ENCODE results near the gene DCAF8L2. TPM values are rescaled to one million over a fixed set of nuclear protein-coding genes. Genes with fewer than 3 reads are reported as not detected.
A peak's percentile ranks its signal among the peaks of the same experiment; 100 is the strongest.

Gene DCAF8L2
- total RNA-seq, 1 experiment from 2014 or later, result not detected

- intact Hi-C loops (cut with micrococcal nuclease), result loop anchor here (10.0 kb wide), 2 partner anchors 306 to 976 kb away; partner anchors contain the start of gene IL1RAPL1
- DNase-seq, result no peak
- H3K9ac ChIP-seq (ENCODE audit: low read length), result no peak overlapping the region
- no peaks in the 10 kb centered on the region for H3K36me3 ChIP-seq (ENCODE audit: low read depth, low read length)
- H3K9me3 ChIP-seq (ENCODE audit: low read length), result no peaks in the 10 kb centered on the region
- H3K9me2 ChIP-seq (replicated peaks; ENCODE audit: low read length), result no peaks in the 10 kb centered on the region
- POLR2A ChIA-PET (ENCODE audit: unreplicated experiment), result no interaction called here
- H3K4me2 ChIP-seq (ENCODE audit: low read length), result no peak overlapping the region
- H4K20me1 ChIP-seq (ENCODE audit: low read length), result no peaks in the 10 kb centered on the region
- CTCF ChIA-PET, result no interaction called here
- H3K27ac ChIP-seq (ENCODE audit: low read length), result no peak overlapping the region
- H3F3A ChIP-seq (ENCODE audit: low read length, unreplicated experiment), result no peaks in the 10 kb centered on the region
- no peak for TF ChIP-seq CTCF (conservative IDR thresholded peaks at IDR 0.05; ENCODE audit: low read depth, low read length)
- H3K4me1 ChIP-seq (ENCODE audit: insufficient read depth, low read length), result no peaks in the 10 kb centered on the region
- H3K79me2 ChIP-seq (ENCODE audit: low read length), result no peaks in the 10 kb centered on the region
- no peak overlapping the region for H2AFZ ChIP-seq (ENCODE audit: low read length)
- no peak overlapping the region for H3K4me3 ChIP-seq (ENCODE audit: low read length)
- H3K27me3 ChIP-seq (ENCODE audit: low read length), result no peaks in the 10 kb centered on the region
- ATAC-seq, result no peak
- no TSS peak for BruUV-seq (replicated peaks)
Observed at GRCh38 chrX:27608671-27609070, 18.5 kb downstream of the DCAF8L2 start.

GRCh38 chrX:27619459-27619858, 29.3 kb downstream of the DCAF8L2 start:
- CTCF ChIA-PET, result interaction anchor here (0.6 kb wide), 1 partner anchor 19 kb away, joined by 4 read pairs; no protein-coding TSS in a partner anchor

GRCh38 chrX:27619975-27620374, 29.8 kb downstream of the DCAF8L2 start:
- POLR2A ChIA-PET (ENCODE audit: unreplicated experiment), result no interaction called here

More at GRCh38 chrX:27619459-27619858, 29.3 kb downstream of the DCAF8L2 start:
- Histone ChIP-seq H3K4me2 (ENCODE audit: low read length) (no peak overlapping the region), H4K20me1 (ENCODE audit: low read length) (no peaks in the 10 kb centered on the region), H3K9me2 (replicated peaks; ENCODE audit: low read length) (no peaks in the 10 kb centered on the region), H3K9me3 (ENCODE audit: low read length) (no peaks in the 10 kb centered on the region), H3K79me2 (ENCODE audit: low read length) (no peaks in the 10 kb centered on the region), H3K27ac (ENCODE audit: low read length) (no peak overlapping the region), H3K36me3 (ENCODE audit: low read depth, low read length) (no peaks in the 10 kb centered on the region), H3K27me3 (ENCODE audit: low read length) (no peaks in the 10 kb centered on the region), H3F3A (ENCODE audit: low read length, unreplicated experiment) (no peaks in the 10 kb centered on the region), H3K9ac (ENCODE audit: low read length) (no peak overlapping the region), H2AFZ (ENCODE audit: low read length) (no peak overlapping the region), H3K4me3 (ENCODE audit: low read length) (no peak overlapping the region), H3K4me1 (ENCODE audit: insufficient read depth, low read length) (no peaks in the 10 kb centered on the region)
- ATAC-seq (no peak), DNase-seq (no peak)
- TF ChIP-seq EZH2phosphoT487 (IDR thresholded peaks at IDR 0.05; ENCODE audit: borderline replicate concordance, low read length) (no peak), EZH2 (IDR thresholded peaks at IDR 0.05; ENCODE audit: low read length, unreplicated experiment) (no peak), CTCF (conservative IDR thresholded peaks at IDR 0.05; ENCODE audit: low read depth, low read length) (no peak)
- intact Hi-C loops (cut with micrococcal nuclease), result no loop called here
- BruUV-seq (replicated peaks), result no TSS peak
- POLR2A ChIA-PET (ENCODE audit: unreplicated experiment), result no interaction called here

More at GRCh38 chrX:27619975-27620374, 29.8 kb downstream of the DCAF8L2 start:
- CTCF ChIA-PET, result interaction anchor here (0.6 kb wide), 1 partner anchor 19 kb away, joined by 4 read pairs; no protein-coding TSS in a partner anchor
- DNase-seq, result peak; percentile 51
- Histone ChIP-seq H3K9ac (ENCODE audit: low read length) (no peak overlapping the region), H3F3A (ENCODE audit: low read length, unreplicated experiment) (no peaks in the 10 kb centered on the region), H3K27ac (ENCODE audit: low read length) (no peak overlapping the region), H3K4me2 (ENCODE audit: low read length) (no peak overlapping the region), H3K27me3 (ENCODE audit: low read length) (no peaks in the 10 kb centered on the region), H3K9me3 (ENCODE audit: low read length) (no peaks in the 10 kb centered on the region), H3K36me3 (ENCODE audit: low read depth, low read length) (no peaks in the 10 kb centered on the region), H3K4me1 (ENCODE audit: insufficient read depth, low read length) (no peaks in the 10 kb centered on the region), H3K9me2 (replicated peaks; ENCODE audit: low read length) (no peaks in the 10 kb centered on the region), H3K4me3 (ENCODE audit: low read length) (no peak overlapping the region), H4K20me1 (ENCODE audit: low read length) (no peaks in the 10 kb centered on the region), H3K79me2 (ENCODE audit: low read length) (no peaks in the 10 kb centered on the region), H2AFZ (ENCODE audit: low read length) (no peak overlapping the region)
- no TSS peak for BruUV-seq (replicated peaks)
- no peak for TF ChIP-seq EZH2phosphoT487 (IDR thresholded peaks at IDR 0.05; ENCODE audit: borderline replicate concordance, low read length)
- TF ChIP-seq CTCF (conservative IDR thresholded peaks at IDR 0.05; ENCODE audit: low read depth, low read length), result peak; percentile 65
- no peak for TF ChIP-seq EZH2 (IDR thresholded peaks at IDR 0.05; ENCODE audit: low read length, unreplicated experiment)
- intact Hi-C loops (cut with micrococcal nuclease), result no loop called here
- peak; percentile 50; the same call in 1 of the 2 replicates for ATAC-seq
